GM19193 (cell line): Measurements from ENCODE around the gene MCRS1.

Experiments used
- POLR2A ChIP-seq: IDR thresholded peaks from 4 replicates; pipeline ENCODE4 v1.6.1; 2011; ENCODE audit not compliant: insufficient read depth, insufficient read length; ENCODE audit errors: extremely low read depth

MCRS1 gene

GRCh38 chr12:49541911-49542505 is 25.9 kb downstream of the MCRS1 start:
- no peak for TF ChIP-seq POLR2A

- no peak for TF ChIP-seq POLR2A
Observed at GRCh38 chr12:49541140-49541861, 26.6 kb downstream of the MCRS1 start.

GRCh38 chr12:49540229-49541139 is 27.5 kb downstream of the MCRS1 start:
- no peak for TF ChIP-seq POLR2A

GRCh38 chr12:49539406-49540228 is 28.3 kb downstream of the MCRS1 start:
- no peak for TF ChIP-seq POLR2A

- no peak for TF ChIP-seq POLR2A
Observed at GRCh38 chr12:49538510-49539403, 29.2 kb downstream of the MCRS1 start, which contains the start of gene KCNH3. Gene KCNH3 (plus strand): TSS chr12:49539030. CDS start chr12:49539417, 387 bp downstream.

- no peak for TF ChIP-seq POLR2A
Observed at GRCh38 chr12:49537752-49538509, 30.0 kb downstream of the MCRS1 start.

- TF ChIP-seq POLR2A: no peak
Observed at GRCh38 chr12:49537231-49537751, 30.7 kb downstream of the MCRS1 start.

- no peak for TF ChIP-seq POLR2A
Observed at GRCh38 chr12:49536526-49537071, 31.3 kb downstream of the MCRS1 start.

- TF ChIP-seq POLR2A: no peak
Observed at GRCh38 chr12:49535921-49536525, 31.9 kb downstream of the MCRS1 start.

- no peak for TF ChIP-seq POLR2A
Observed at GRCh38 chr12:49534731-49535278, 33.1 kb downstream of the MCRS1 start.

GRCh38 chr12:49533331-49533730 is 34.6 kb downstream of the MCRS1 start:
- no peak for TF ChIP-seq POLR2A

GRCh38 chr12:49531745-49532144 is 36.2 kb downstream of the MCRS1 start:
- TF ChIP-seq POLR2A: no peak
